OCI-LY7 (cell line): ENCODE measurements around the gene CHPF2. TPM values are rescaled to one million over a fixed set of nuclear protein-coding genes. Genes with fewer than 3 reads are reported as not detected.
A peak's percentile ranks its signal among the peaks of the same experiment; 100 is the strongest.

Experiments used
- BruUV-seq: library from RNA; stranded (reverse); fragments of 400-500 nt; replicated peaks from 2 replicates; lab custom pipeline; 2021; lab: Mats Ljungman, UMichigan
- CTCF ChIA-PET: fragments of 300-600 bp; sonication (Branson Sonifier 250); formaldehyde crosslinking; loops from one replicate; lab custom pipeline; 2022; ENCODE audit warnings: antibody characterized with exemption; ENCODE audit not compliant: unreplicated experiment; lab: Charles Lee
- POLR2A ChIA-PET: fragments of 300-600 bp; sonication (Branson Sonifier 250); formaldehyde crosslinking; loops from one replicate; lab custom pipeline; 2022; ENCODE audit warnings: antibody characterized with exemption; lab: Charles Lee
- DNase-seq: peaks from one replicate; pipeline ENCODE4 v3.0.0-alpha.2; 2015; ENCODE audit warnings: low spot score
- H2AFZ ChIP-seq: fragments of 200-600 bp; sonication (generic), shearing (Covaris generic); 2 replicates; pipeline ENCODE4 v1.6.1; 2014; ENCODE audit warnings: mild to moderate bottlenecking, antibody characterized with exemption, low read length, moderate library complexity
- H3K27ac ChIP-seq: fragments of 200-600 bp; sonication (generic); 2 replicates; pipeline ENCODE4 v1.5.1; 2014; ENCODE audit warnings: mixed run types, low read depth, mild to moderate bottlenecking, moderate library complexity, low read length, inconsistent platforms; ENCODE audit not compliant: poor library complexity, severe bottlenecking
- H3K36me3 ChIP-seq: fragments of 200-600 bp; sonication (generic); 2 replicates; pipeline ENCODE4 v1.6.1; 2014; ENCODE audit warnings: mild to moderate bottlenecking, antibody characterized with exemption, low read length, moderate library complexity, mixed read lengths; ENCODE audit not compliant: insufficient read depth
- H3K4me1 ChIP-seq: fragments of 200-600 bp; sonication (generic); 2 replicates; pipeline ENCODE4 v1.5.1; 2014; ENCODE audit warnings: mild to moderate bottlenecking, low read length; ENCODE audit not compliant: insufficient read depth, poor library complexity, severe bottlenecking
- H3K4me2 ChIP-seq: fragments of 200-600 bp; sonication (generic); 2 replicates; pipeline ENCODE4 v1.6.1; 2014; ENCODE audit warnings: mild to moderate bottlenecking, low read length
- H3K4me3 ChIP-seq: fragments of 200-600 bp; sonication (generic); 2 replicates; pipeline ENCODE4 v1.5.1; 2014; ENCODE audit warnings: mild to moderate bottlenecking, low read depth, low read length; ENCODE audit not compliant: poor library complexity, severe bottlenecking
- H3K79me2 ChIP-seq: fragments of 200-600 bp; sonication (generic); 2 replicates; pipeline ENCODE4 v1.6.1; 2016; ENCODE audit warnings: low read depth, mild to moderate bottlenecking, low read length, moderate library complexity, mixed read lengths; ENCODE audit not compliant: insufficient read depth
- H3K9me2 ChIP-seq: fragments of 200-600 bp; sonication (generic); 2 replicates; pipeline ENCODE4 v1.6.1; 2016; ENCODE audit warnings: mild to moderate bottlenecking, low read length, mixed read lengths; ENCODE audit not compliant: insufficient read depth
- H3K9me3 ChIP-seq: fragments of 200-600 bp; sonication (generic); 2 replicates; pipeline ENCODE4 v1.6.1; 2014; ENCODE audit warnings: mild to moderate bottlenecking, mixed run types, low read length, mixed read lengths
- H4K20me1 ChIP-seq: fragments of 200-600 bp; sonication (generic); 2 replicates; pipeline ENCODE4 v1.6.1; 2014; ENCODE audit warnings: mild to moderate bottlenecking, antibody characterized with exemption, low read length, moderate library complexity, mixed read lengths; ENCODE audit not compliant: insufficient read depth
- EZH2phosphoT487 ChIP-seq: fragments of 200-600 bp; sonication (generic); IDR thresholded peaks from 2 replicates; pipeline ENCODE4 v1.6.1; 2018; ENCODE audit warnings: low read depth, borderline replicate concordance, mild to moderate bottlenecking, mixed run types, antibody characterized with exemption, low read length, moderate library complexity, mixed read lengths
- intact Hi-C: fragments of 100-400 bp; cut with micrococcal nuclease; formaldehyde crosslinking; loops from one replicate; pipeline ENCODE4 v1.10.0; 2022; ENCODE audit not compliant: unreplicated experiment
- total RNA-seq, 2 experiments: library from RNA; depleted of rRNA in 1 of 2; stranded (reverse); fragments of >200 nt in 1 of 2; shearing (Covaris generic) in 1 of 2; gene quantifications; 2 replicates each; pipeline ENCODE4 v1.2.3, GENCODE V29; 2014 to 2022
- TF ChIP-seq, protein P1 (sequence below): fragments of 200-600 bp; sonication (generic); conservative IDR thresholded peaks from 2 replicates; pipeline ENCODE4 v1.5.1; 2014; ENCODE audit warnings: mild to moderate bottlenecking, antibody characterized with exemption, low read length, moderate library complexity, mixed read lengths

The CHPF2 gene
- total RNA-seq, 2 experiments from 2014 or later = 27.0 to 29.8 TPM

DNA sequence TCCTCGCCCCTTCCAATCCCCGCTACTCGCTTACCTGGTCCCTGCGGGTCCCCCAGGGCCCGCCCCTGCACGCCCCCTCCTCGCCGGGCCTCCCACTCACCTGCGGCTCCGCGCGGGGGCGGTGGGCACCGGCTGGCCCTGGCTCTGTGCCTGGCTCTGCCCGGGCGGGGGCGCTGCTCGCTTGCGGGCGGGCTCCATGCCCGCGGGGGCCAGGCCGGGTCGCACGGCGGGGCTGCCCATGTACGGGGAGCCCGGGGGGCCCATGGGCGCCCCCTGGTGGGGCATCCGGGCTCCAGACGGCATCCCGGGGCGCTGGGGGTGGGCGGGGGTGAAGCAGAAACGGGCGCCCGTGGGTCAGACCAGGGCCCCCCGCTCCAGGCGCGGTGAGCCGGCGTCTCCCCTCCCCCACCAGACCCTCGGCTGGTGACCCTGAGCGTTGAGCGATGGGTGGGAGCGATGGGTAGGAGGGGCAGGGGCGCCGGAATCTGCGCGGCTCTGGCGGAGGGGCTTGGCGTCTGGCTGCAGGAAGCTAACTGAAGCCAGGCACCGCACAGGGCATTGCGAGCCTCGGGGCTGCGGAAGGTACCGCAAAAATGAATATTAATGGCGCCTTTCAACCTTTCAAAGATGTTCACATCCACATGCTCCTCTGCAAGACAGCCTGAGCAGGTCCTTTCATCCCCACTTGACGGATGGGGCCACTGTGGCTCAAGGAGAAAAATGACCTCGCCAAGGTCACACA, 13.2 kb downstream of the CHPF2 start:
- Histone ChIP-seq H3K36me3 (no peaks in the 10 kb centered on the region), H2AFZ (peak overlapping the region; percentile 57), H4K20me1 (peaks cover 6% of the 10 kb centered on the region; the same call in 1 of the 2 replicates), H3K4me3 (peak overlapping the region; percentile 60), H3K27ac (no peak overlapping the region), H3K4me2 (peak overlapping the region; percentile 74), H3K4me1 (peaks cover 51% of the 10 kb centered on the region), H3K9me2 (no peaks in the 10 kb centered on the region), H3K79me2 (no peaks in the 10 kb centered on the region), H3K9me3 (no peaks in the 10 kb centered on the region)
- peak; percentile 81 for DNase-seq
- ChIA-PET POLR2A (interaction anchor here (0.6 to 0.9 kb wide), 2 partner anchors 25 to 263 kb away, joined by 3 to 7 read pairs; no protein-coding TSS in a partner anchor), CTCF (interaction anchor here (0.6 kb wide), 1 partner anchor 9 kb away, joined by 6 read pairs; no protein-coding TSS in a partner anchor)
- intact Hi-C loops = loop anchor here (2.0 kb wide), 1 partner anchor 57 kb away; no protein-coding TSS in a partner anchor
- no TSS peak for BruUV-seq
- TF ChIP-seq, protein P1, sequence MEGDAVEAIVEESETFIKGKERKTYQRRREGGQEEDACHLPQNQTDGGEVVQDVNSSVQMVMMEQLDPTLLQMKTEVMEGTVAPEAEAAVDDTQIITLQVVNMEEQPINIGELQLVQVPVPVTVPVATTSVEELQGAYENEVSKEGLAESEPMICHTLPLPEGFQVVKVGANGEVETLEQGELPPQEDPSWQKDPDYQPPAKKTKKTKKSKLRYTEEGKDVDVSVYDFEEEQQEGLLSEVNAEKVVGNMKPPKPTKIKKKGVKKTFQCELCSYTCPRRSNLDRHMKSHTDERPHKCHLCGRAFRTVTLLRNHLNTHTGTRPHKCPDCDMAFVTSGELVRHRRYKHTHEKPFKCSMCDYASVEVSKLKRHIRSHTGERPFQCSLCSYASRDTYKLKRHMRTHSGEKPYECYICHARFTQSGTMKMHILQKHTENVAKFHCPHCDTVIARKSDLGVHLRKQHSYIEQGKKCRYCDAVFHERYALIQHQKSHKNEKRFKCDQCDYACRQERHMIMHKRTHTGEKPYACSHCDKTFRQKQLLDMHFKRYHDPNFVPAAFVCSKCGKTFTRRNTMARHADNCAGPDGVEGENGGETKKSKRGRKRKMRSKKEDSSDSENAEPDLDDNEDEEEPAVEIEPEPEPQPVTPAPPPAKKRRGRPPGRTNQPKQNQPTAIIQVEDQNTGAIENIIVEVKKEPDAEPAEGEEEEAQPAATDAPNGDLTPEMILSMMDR = peak; percentile 77
- TF ChIP-seq EZH2phosphoT487 = no peak

DNA sequence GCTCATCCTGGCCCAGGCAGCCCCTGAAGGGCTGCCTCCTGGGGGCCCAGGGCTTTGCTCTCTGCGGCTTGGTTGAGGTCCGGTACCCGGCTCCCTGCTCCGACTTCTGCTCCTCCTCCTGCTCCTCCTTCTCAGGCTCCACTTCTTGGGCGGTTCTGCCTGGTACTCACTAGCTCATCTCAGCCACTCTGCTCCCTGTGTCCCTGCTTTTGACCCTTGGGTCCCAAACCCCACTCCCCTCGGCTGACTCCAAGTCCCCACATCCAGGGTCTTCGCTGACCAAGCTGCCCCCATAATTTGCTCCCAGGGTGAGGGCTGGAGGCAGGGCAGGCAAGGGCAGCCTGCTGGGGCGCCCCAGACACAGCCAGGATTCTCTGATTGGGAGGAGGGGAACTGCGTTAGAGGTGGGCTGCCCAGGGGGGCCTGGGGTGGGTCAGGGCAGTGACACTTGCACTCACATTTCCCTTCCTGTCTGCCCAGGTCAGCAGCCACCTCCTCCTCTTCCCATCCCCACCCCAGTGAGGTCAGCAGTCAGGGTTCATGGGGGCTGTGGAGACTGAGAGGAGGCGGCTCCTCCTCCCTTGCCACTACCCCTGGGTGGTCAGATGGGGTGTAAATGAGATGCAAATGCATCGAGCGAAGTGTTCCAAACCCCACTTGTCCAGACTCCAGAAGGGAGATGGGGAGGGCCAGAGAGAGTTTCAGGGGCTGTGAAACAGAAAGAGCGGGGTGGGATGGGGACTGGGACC, 14.0 kb downstream of the CHPF2 start:
- H3K9me3 ChIP-seq = no peaks in the 10 kb centered on the region
- TF ChIP-seq, protein P1 = no peak
- TF ChIP-seq EZH2phosphoT487 = no peak
- H3K9me2 ChIP-seq = no peaks in the 10 kb centered on the region
- H2AFZ ChIP-seq = peak overlapping the region; percentile 57; the same call in 1 of the 2 replicates
- BruUV-seq = no TSS peak
- ChIA-PET POLR2A (interaction anchor here (0.9 kb wide), 1 partner anchor 25 kb away, joined by 3 read pairs; no protein-coding TSS in a partner anchor), CTCF (interaction anchor here (0.6 kb wide), 1 partner anchor 9 kb away, joined by 6 read pairs; no protein-coding TSS in a partner anchor)
- intact Hi-C loops = no loop called here
- H3K4me3 ChIP-seq = peak overlapping the region; percentile 60
- no peaks in the 10 kb centered on the region for H3K79me2 ChIP-seq
- H3K36me3 ChIP-seq = no peaks in the 10 kb centered on the region
- peak overlapping the region; percentile 74 for H3K4me2 ChIP-seq
- H3K27ac ChIP-seq = no peak overlapping the region
- peaks cover 59% of the 10 kb centered on the region for H3K4me1 ChIP-seq
- peaks cover 6% of the 10 kb centered on the region; the same call in 1 of the 2 replicates for H4K20me1 ChIP-seq
- no peak for DNase-seq
